CD14-positive monocyte (primary cell): Measurements from ENCODE around the gene PRKCA. TPM values are rescaled to one million over a fixed set of nuclear protein-coding genes. Genes with fewer than 3 reads are reported as not detected.

ENCODE experiments used
- DNase-seq, 3 donors: peaks; one replicate each; pipeline ENCODE4 v3.0.0-alpha.2; 2011 to 2022
- H2AFZ ChIP-seq: 2 replicates; pipeline ENCODE4 v1.6.0; 2012; ENCODE audit warnings: mild to moderate bottlenecking, low read depth, low read length, inconsistent platforms; ENCODE audit not compliant: insufficient read depth, poor library complexity, severe bottlenecking
- H3K27ac ChIP-seq, 2 donors: 1 replicate in 1 of 2; 2 replicates in 1 of 2; pipeline ENCODE4 v1.5.1; 2012 to 2013; ENCODE audit warnings: low read length in 2 of 2, control low read depth in 1 of 2, inconsistent platforms in 1 of 2, low read depth in 1 of 2, mild to moderate bottlenecking in 1 of 2
- H3K27me3 ChIP-seq, 2 donors: one replicate each; pipeline versions ENCODE4 v1.6.0 to v1.6.1; 2011 to 2013; ENCODE audit warnings: low read length in 2 of 2; ENCODE audit not compliant: control insufficient read depth in 2 of 2, insufficient read depth in 2 of 2
- H3K36me3 ChIP-seq, 2 donors: replicated peaks in 1 of 2; 1 replicate in 1 of 2; 2 replicates in 1 of 2; pipeline versions ENCODE4 v1.5.1 to v1.6.1; 2012 to 2013; ENCODE audit warnings: low read length in 2 of 2, control low read depth in 1 of 2, inconsistent platforms in 1 of 2, mild to moderate bottlenecking in 1 of 2; ENCODE audit not compliant: insufficient read depth in 2 of 2, control insufficient read depth in 1 of 2
- H3K4me1 ChIP-seq, 2 donors: 1 replicate in 1 of 2; 2 replicates in 1 of 2; pipeline versions ENCODE4 v1.5.1 to v1.6.1; 2012 to 2013; ENCODE audit warnings: low read length in 2 of 2, control low read depth in 1 of 2, inconsistent platforms in 1 of 2, mild to moderate bottlenecking in 1 of 2, moderate library complexity in 1 of 2; ENCODE audit not compliant: insufficient read depth in 2 of 2, control insufficient read depth in 1 of 2
- H3K4me2 ChIP-seq: replicated peaks from 2 replicates; pipeline ENCODE3; 2012; ENCODE audit warnings: low read length, moderate library complexity, mild to moderate bottlenecking; ENCODE audit not compliant: poor library complexity, severe bottlenecking; ENCODE audit errors: extremely low read depth
- H3K4me3 ChIP-seq, 3 experiments: fragments of 200-600 bp in 1 of 3; sonication (generic) in 1 of 3; replicated peaks in 1 of 3; 1 replicate in 2 of 3; 2 replicates in 1 of 3; pipeline ENCODE4 v1.5.1; 2011 to 2013; ENCODE audit warnings: low read length in 3 of 3, mild to moderate bottlenecking in 3 of 3, control low read depth in 2 of 3, low read depth in 2 of 3, inconsistent platforms in 1 of 3, moderate library complexity in 1 of 3
- H3K79me2 ChIP-seq: 2 replicates; pipeline ENCODE4 v1.6.0; 2012; ENCODE audit warnings: mild to moderate bottlenecking, control low read depth, inconsistent platforms, low read length, moderate library complexity; ENCODE audit not compliant: insufficient read depth
- H3K9ac ChIP-seq: 2 replicates; pipeline ENCODE4 v1.6.0; 2017; ENCODE audit warnings: low read length, mild to moderate bottlenecking; ENCODE audit not compliant: insufficient read depth, poor library complexity, severe bottlenecking
- H3K9me3 ChIP-seq, 2 donors: replicated peaks in 1 of 2; 1 replicate in 1 of 2; 2 replicates in 1 of 2; pipeline versions ENCODE4 v1.5.1 to v1.6.1; 2012 to 2013; ENCODE audit warnings: low read length in 2 of 2, control low read depth in 1 of 2; ENCODE audit not compliant: control insufficient read depth in 1 of 2, insufficient read depth in 1 of 2
- H4K20me1 ChIP-seq: 2 replicates; pipeline ENCODE4 v1.6.0; 2012; ENCODE audit warnings: mild to moderate bottlenecking, low read length, control low read depth, moderate library complexity; ENCODE audit not compliant: insufficient read depth
- H3K27ac Mint-ChIP-seq, 7 donors: one replicate each; pipeline ENCODE4 v1.8.0; 2020; ENCODE audit warnings: mild to moderate bottlenecking in 7 of 7, mixed read lengths in 7 of 7, moderate library complexity in 6 of 7, inconsistent platforms in 2 of 7
- H3K27me3 Mint-ChIP-seq, 3 donors: one replicate each; pipeline ENCODE4 v1.8.0; 2021 to 2022; ENCODE audit warnings: low read depth in 3 of 3, mild to moderate bottlenecking in 3 of 3, mixed read lengths in 3 of 3, moderate library complexity in 3 of 3, inconsistent platforms in 1 of 3
- H3K36me3 Mint-ChIP-seq, 2 donors: one replicate each; pipeline ENCODE4 v1.8.0; 2020; ENCODE audit warnings: mixed read lengths in 2 of 2, inconsistent platforms in 1 of 2, mild to moderate bottlenecking in 1 of 2
- H3K4me1 Mint-ChIP-seq: one replicate; pipeline ENCODE4 v1.8.0; 2020; ENCODE audit warnings: mild to moderate bottlenecking, mixed read lengths
- H3K4me3 Mint-ChIP-seq, 2 donors: one replicate each; pipeline ENCODE4 v1.8.0; 2020; ENCODE audit warnings: mild to moderate bottlenecking in 2 of 2, mixed read lengths in 2 of 2, moderate library complexity in 1 of 2
- H3K9me3 Mint-ChIP-seq, 7 donors: one replicate each; pipeline ENCODE4 v1.8.0; 2020 to 2022; ENCODE audit warnings: mixed read lengths in 7 of 7, mild to moderate bottlenecking in 6 of 7, moderate library complexity in 6 of 7, inconsistent platforms in 2 of 7
- CTCF ChIP-seq: fragments of 200-600 bp; IDR thresholded peaks from one replicate; pipeline ENCODE4 v1.8.0; 2022; ENCODE audit warnings: antibody characterized with exemption, mild to moderate bottlenecking
- WGBS: methylation state at CpG from one replicate; pipeline ENCODE4 v1.1.5; 2013; ENCODE audit warnings: missing lambda C conversion rate; ENCODE audit not compliant: insufficient coverage; 5-methylcytosine and 5-hydroxymethylcytosine counted together
- intact Hi-C, 2 donors: fragments of 100-400 bp; cut with micrococcal nuclease; formaldehyde crosslinking; loops; one replicate each; pipeline versions ENCODE4 v1.15.0 to v1.15.1; 2023
- polyA plus RNA-seq, 3 donors: library from polyadenylated mRNA; depleted of rRNA in 1 of 3; unstranded in 2 of 3; stranded (reverse) in 1 of 3; fragments of 300-500 nt in 2 of 3; fragments of >200 nt in 1 of 3; fragmentation: Illumina TruSeq in 2 of 3; gene quantifications; 1 replicate in 2 of 3; 2 replicates in 1 of 3; pipeline ENCODE4 v1.2.3, GENCODE V29; 2012 to 2021

Gene PRKCA
- polyA plus RNA-seq, 3 donors, result 0.22 to 7.1 (median 0.30) TPM

DNA sequence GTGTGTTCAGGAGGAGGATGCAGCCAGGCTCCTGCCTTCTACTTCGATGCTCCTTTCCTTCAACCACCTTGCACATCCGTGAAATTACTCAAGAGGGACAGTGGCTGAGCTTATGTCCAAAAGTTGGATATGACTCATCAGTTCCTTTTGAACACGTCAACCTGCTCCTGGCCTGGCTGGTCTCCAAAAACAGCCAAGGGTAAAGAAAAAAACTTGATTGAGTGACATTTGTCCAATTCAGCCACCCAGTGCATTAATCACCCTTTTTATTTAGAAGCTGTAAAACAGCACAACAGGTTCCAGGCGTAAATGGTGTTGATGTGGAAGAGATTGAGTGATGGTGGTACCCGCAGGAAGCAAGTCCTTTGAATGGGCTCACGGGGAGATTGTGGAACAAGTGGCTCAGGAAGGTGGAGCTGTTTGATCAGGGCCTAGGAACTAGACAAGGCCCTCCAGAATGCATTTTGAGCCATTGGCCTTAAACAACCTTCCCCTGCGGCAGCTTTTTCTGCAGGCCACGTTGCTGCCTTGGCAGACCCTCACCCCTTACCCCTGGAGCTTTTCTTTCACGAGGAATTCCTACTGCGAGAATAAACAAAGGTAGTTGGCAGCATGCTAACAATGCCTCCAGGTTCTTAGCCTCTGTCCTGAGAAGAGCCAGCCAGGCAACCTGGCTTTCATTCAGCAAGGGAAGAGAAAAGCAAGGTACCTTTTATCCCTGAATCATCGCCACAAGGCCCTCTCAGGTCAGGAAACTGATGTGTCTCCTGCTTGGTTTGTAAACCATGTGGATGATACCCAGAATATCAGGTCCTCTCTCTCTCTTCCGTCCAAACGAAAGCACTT lies 359.2 kb downstream of the PRKCA start:
- no peak overlapping the region for H3K9ac ChIP-seq

GRCh38 chr17:66662496-66662895 lies 360.1 kb downstream of the PRKCA start:
- no peaks in the 10 kb centered on the region for H3K27me3 ChIP-seq
- intact Hi-C loops, result no loop called here
- H3K9me3 ChIP-seq, result peaks cover 0 to under 1% of the 10 kb centered on the region in 2 donors
- H3K27ac Mint-ChIP-seq, result no peak overlapping the region
- no peak for DNase-seq
- peaks cover 0 to 2% (median 0%) of the 10 kb centered on the region in 3 donors for H3K27me3 Mint-ChIP-seq
- H4K20me1 ChIP-seq, result no peaks in the 10 kb centered on the region
- no peak overlapping the region for H3K9ac ChIP-seq
- H3K36me3 Mint-ChIP-seq, result peaks cover 14 to 20% of the 10 kb centered on the region in 2 donors
- H3K27ac ChIP-seq, result no peak overlapping the region
- H3K4me2 ChIP-seq, result no peak overlapping the region
- H3K4me3 Mint-ChIP-seq, result no peak overlapping the region
- H3K4me1 ChIP-seq, result no peaks in the 10 kb centered on the region
- H3K4me1 Mint-ChIP-seq, result peaks cover 9% of the 10 kb centered on the region
- no peak overlapping the region for H2AFZ ChIP-seq
- H3K79me2 ChIP-seq, result no peaks in the 10 kb centered on the region
- H3K9me3 Mint-ChIP-seq, result peaks cover 0 to 7% (median 6%) of the 10 kb centered on the region in 7 donors
- no CpG with 5 or more reads among the region's 5 CpGs for WGBS
- TF ChIP-seq CTCF, result no peak
- no peak overlapping the region for H3K4me3 ChIP-seq
- H3K36me3 ChIP-seq, result peaks cover 0 to 9% of the 10 kb centered on the region in 2 donors

More for the DNA sequence above, 359.2 kb downstream of the PRKCA start:
- H3K9me3 ChIP-seq, result peaks cover 0 to 3% of the 10 kb centered on the region in 2 donors
- H3K36me3 Mint-ChIP-seq, result peaks cover 19 to 20% of the 10 kb centered on the region in 2 donors
- peak in 1 of 3 donors; percentile 6 for DNase-seq
- 91% methylated on average over 10 of the region's 13 CpGs for WGBS
- H3K27ac Mint-ChIP-seq, result peak overlapping the region in 1 of 7 donors; percentile 2
- H3K4me3 Mint-ChIP-seq, result peak overlapping the region in 1 of 2 donors; percentile 12
- H3K27ac ChIP-seq, result no peak overlapping the region
- peaks cover 9% of the 10 kb centered on the region for H3K4me1 Mint-ChIP-seq
- H3K4me1 ChIP-seq, result no peaks in the 10 kb centered on the region
- no peaks in the 10 kb centered on the region for H4K20me1 ChIP-seq
- no peak overlapping the region for H3K4me3 ChIP-seq
- H3K79me2 ChIP-seq, result no peaks in the 10 kb centered on the region
- no peak overlapping the region for H2AFZ ChIP-seq
- H3K36me3 ChIP-seq, result peaks cover 0 to 9% of the 10 kb centered on the region in 2 donors
- peaks cover 0 to 2% (median 0%) of the 10 kb centered on the region in 3 donors for H3K27me3 Mint-ChIP-seq
- no peaks in the 10 kb centered on the region for H3K27me3 ChIP-seq
- peaks cover 0 to 10% (median 6%) of the 10 kb centered on the region in 7 donors for H3K9me3 Mint-ChIP-seq
- intact Hi-C loops, result no loop called here
- TF ChIP-seq CTCF, result no peak
- no peak overlapping the region for H3K4me2 ChIP-seq
